Measurements from ENCODE around the gene ASPM. TPM values are rescaled to one million over a fixed set of nuclear protein-coding genes. Genes with fewer than 3 reads are reported as not detected.
"Not testable (repeated sequence)": the region's sequence is repeated elsewhere in the genome, so short reads cannot be mapped to it uniquely, and the experiment has no call there.

Gene ASPM
- total RNA-seq, 2 experiments from 2014 or later: 26.4 to 27.6 TPM

GRCh38 chr1:197100677-197101076 is 45.8 kb downstream of the ASPM start:
- Mint-ChIP-seq H3K27me3 (ENCODE audit: low read depth) (no peaks in the 10 kb centered on the region), H3K4me1 (ENCODE audit: low read depth) (peaks cover 33% of the 10 kb centered on the region), H3K4me3 (no peak overlapping the region), H3K36me3 (ENCODE audit: low read depth) (peaks cover 5% of the 10 kb centered on the region), H3K9me3 (peaks cover 2% of the 10 kb centered on the region), H3K27ac (no peak overlapping the region)
- CTCF ChIA-PET: interaction anchor here (1.3 kb wide), 1 partner anchor 41 kb away, joined by 3 read pairs; no protein-coding TSS in a partner anchor
- no peak for DNase-seq
- intact Hi-C loops (cut with micrococcal nuclease): loop anchor here (2.0 kb wide), 1 partner anchor 46 kb away; the partner anchor contains the start of gene ASPM

GRCh38 chr1:197099444-197099843 is 47.0 kb downstream of the ASPM start:
- no peak overlapping the region for H3K27ac Mint-ChIP-seq
- H3K27me3 Mint-ChIP-seq (ENCODE audit: low read depth): no peaks in the 10 kb centered on the region
- no peak for DNase-seq
- peaks cover 33% of the 10 kb centered on the region for H3K4me1 Mint-ChIP-seq (ENCODE audit: low read depth)
- CTCF ChIA-PET: no interaction called here
- peaks cover 2% of the 10 kb centered on the region for H3K9me3 Mint-ChIP-seq
- intact Hi-C loops (cut with micrococcal nuclease): no loop called here
- no peak overlapping the region for H3K4me3 Mint-ChIP-seq
- peaks cover 4% of the 10 kb centered on the region for H3K36me3 Mint-ChIP-seq (ENCODE audit: low read depth)

- H3K9me3 Mint-ChIP-seq; DNase-seq; intact Hi-C loops (cut with micrococcal nuclease); H3K36me3 Mint-ChIP-seq (ENCODE audit: low read depth); H3K27me3 Mint-ChIP-seq (ENCODE audit: low read depth); H3K27ac Mint-ChIP-seq; H3K4me3 Mint-ChIP-seq; CTCF ChIA-PET: not testable (repeated sequence)
- peaks cover 16% of the 10 kb centered on the region for H3K4me1 Mint-ChIP-seq (ENCODE audit: low read depth)
Observed at GRCh38 chr1:197096971-197097370, 49.5 kb downstream of the ASPM start.

GRCh38 chr1:197096137-197096536 is 50.3 kb downstream of the ASPM start:
- peaks cover 7% of the 10 kb centered on the region for H3K4me1 Mint-ChIP-seq (ENCODE audit: low read depth)

GRCh38 chr1:197093226-197093885 is 53.1 kb downstream of the ASPM start:
- H3K27ac Mint-ChIP-seq: no peak overlapping the region
- CTCF ChIA-PET: interaction anchor here (0.5 kb wide), 1 partner anchor 108 kb away, joined by 4 read pairs; no protein-coding TSS in a partner anchor
- H3K9me3 Mint-ChIP-seq: no peaks in the 10 kb centered on the region
- H3K4me3 Mint-ChIP-seq: no peak overlapping the region
- intact Hi-C loops (cut with micrococcal nuclease): no loop called here
- no peaks in the 10 kb centered on the region for H3K4me1 Mint-ChIP-seq (ENCODE audit: low read depth)
- peaks cover 3% of the 10 kb centered on the region for H3K36me3 Mint-ChIP-seq (ENCODE audit: low read depth)
- H3K27me3 Mint-ChIP-seq (ENCODE audit: low read depth): no peaks in the 10 kb centered on the region
- DNase-seq: no peak

More at GRCh38 chr1:197096137-197096536, 50.3 kb downstream of the ASPM start:
- no peaks in the 10 kb centered on the region for H3K27me3 Mint-ChIP-seq (ENCODE audit: low read depth)
- CTCF ChIA-PET: interaction anchor here (0.6 kb wide), 2 partner anchors 27 to 33 kb away, joined by 3 read pairs; no protein-coding TSS in a partner anchor
- H3K27ac Mint-ChIP-seq: no peak overlapping the region
- no peak overlapping the region for H3K4me3 Mint-ChIP-seq
- intact Hi-C loops (cut with micrococcal nuclease): no loop called here
- DNase-seq: no peak
- no peaks in the 10 kb centered on the region for H3K36me3 Mint-ChIP-seq (ENCODE audit: low read depth)
- H3K9me3 Mint-ChIP-seq: no peaks in the 10 kb centered on the region

GRCh38 chr1:197092491-197093023 is 53.9 kb downstream of the ASPM start:
- intact Hi-C loops (cut with micrococcal nuclease): no loop called here
- Mint-ChIP-seq H3K9me3 (no peaks in the 10 kb centered on the region), H3K27me3 (ENCODE audit: low read depth) (no peaks in the 10 kb centered on the region), H3K36me3 (ENCODE audit: low read depth) (peaks cover 4% of the 10 kb centered on the region), H3K4me1 (ENCODE audit: low read depth) (no peaks in the 10 kb centered on the region), H3K27ac (no peak overlapping the region), H3K4me3 (no peak overlapping the region)
- CTCF ChIA-PET: no interaction called here
- DNase-seq: no peak

GRCh38 chr1:197083474-197083873 is 63.0 kb downstream of the ASPM start:
- H3K9me3 Mint-ChIP-seq: peaks cover 14% of the 10 kb centered on the region
- H3K4me3 Mint-ChIP-seq: no peak overlapping the region
- no peaks in the 10 kb centered on the region for H3K4me1 Mint-ChIP-seq (ENCODE audit: low read depth)
- H3K27ac Mint-ChIP-seq: no peak overlapping the region
- intact Hi-C loops (cut with micrococcal nuclease): no loop called here
- no peak for DNase-seq
- CTCF ChIA-PET: interaction anchor here (0.6 kb wide), 1 partner anchor 783 kb away, joined by 3 read pairs; no protein-coding TSS in a partner anchor
- H3K36me3 Mint-ChIP-seq (ENCODE audit: low read depth): peaks cover 17% of the 10 kb centered on the region
- H3K27me3 Mint-ChIP-seq (ENCODE audit: low read depth): peaks cover 8% of the 10 kb centered on the region

- Mint-ChIP-seq H3K27me3 (ENCODE audit: low read depth) (peaks cover 8% of the 10 kb centered on the region), H3K36me3 (ENCODE audit: low read depth) (peaks cover 14% of the 10 kb centered on the region), H3K27ac (no peak overlapping the region), H3K4me1 (ENCODE audit: low read depth) (no peaks in the 10 kb centered on the region), H3K4me3 (no peak overlapping the region), H3K9me3 (peaks cover 14% of the 10 kb centered on the region)
- DNase-seq: no peak
- CTCF ChIA-PET: no interaction called here
- intact Hi-C loops (cut with micrococcal nuclease): no loop called here
Observed at GRCh38 chr1:197081117-197081753, 65.2 kb downstream of the ASPM start.

GRCh38 chr1:197080323-197080722 is 66.1 kb downstream of the ASPM start:
- H3K27me3 Mint-ChIP-seq (ENCODE audit: low read depth): peaks cover 8% of the 10 kb centered on the region
- no peak overlapping the region for H3K27ac Mint-ChIP-seq
- no peaks in the 10 kb centered on the region for H3K4me1 Mint-ChIP-seq (ENCODE audit: low read depth)
- H3K9me3 Mint-ChIP-seq: peaks cover 14% of the 10 kb centered on the region
- CTCF ChIA-PET: no interaction called here
- H3K4me3 Mint-ChIP-seq: no peak overlapping the region
- DNase-seq: no peak
- intact Hi-C loops (cut with micrococcal nuclease): no loop called here
- peaks cover 11% of the 10 kb centered on the region for H3K36me3 Mint-ChIP-seq (ENCODE audit: low read depth)

- CTCF ChIA-PET: no interaction called here
Observed at GRCh38 chr1:197076585-197076984, 69.9 kb downstream of the ASPM start.

GRCh38 chr1:197073978-197074377 is 72.5 kb downstream of the ASPM start:
- no peak overlapping the region for H3K27ac Mint-ChIP-seq
- no peak overlapping the region for H3K4me3 Mint-ChIP-seq
- H3K4me1 Mint-ChIP-seq (ENCODE audit: low read depth): no peaks in the 10 kb centered on the region
- H3K36me3 Mint-ChIP-seq (ENCODE audit: low read depth): no peaks in the 10 kb centered on the region
- DNase-seq: no peak
- CTCF ChIA-PET: interaction anchor here (0.7 kb wide), 1 partner anchor 15 kb away, joined by 3 read pairs; no protein-coding TSS in a partner anchor
- intact Hi-C loops (cut with micrococcal nuclease): no loop called here
- H3K9me3 Mint-ChIP-seq: peaks cover 2% of the 10 kb centered on the region
- peaks cover 4% of the 10 kb centered on the region for H3K27me3 Mint-ChIP-seq (ENCODE audit: low read depth)

More at GRCh38 chr1:197076585-197076984, 69.9 kb downstream of the ASPM start:
- Mint-ChIP-seq H3K27ac (no peak overlapping the region), H3K4me3 (no peak overlapping the region), H3K36me3 (ENCODE audit: low read depth) (peaks cover 4% of the 10 kb centered on the region), H3K9me3 (peaks cover 10% of the 10 kb centered on the region), H3K4me1 (ENCODE audit: low read depth) (no peaks in the 10 kb centered on the region), H3K27me3 (ENCODE audit: low read depth) (peaks cover 8% of the 10 kb centered on the region)
- DNase-seq: no peak
- intact Hi-C loops (cut with micrococcal nuclease): no loop called here

GRCh38 chr1:197067457-197067818 is 79.0 kb downstream of the ASPM start:
- Mint-ChIP-seq H3K4me3 (no peak overlapping the region), H3K27me3 (ENCODE audit: low read depth) (peaks cover 9% of the 10 kb centered on the region), H3K4me1 (ENCODE audit: low read depth) (no peaks in the 10 kb centered on the region), H3K27ac (no peak overlapping the region), H3K9me3 (peaks cover 2% of the 10 kb centered on the region), H3K36me3 (ENCODE audit: low read depth) (no peaks in the 10 kb centered on the region)
- DNase-seq: no peak
- CTCF ChIA-PET: no interaction called here
- intact Hi-C loops (cut with micrococcal nuclease): no loop called here
